B cell (primary cell): ENCODE results near the gene TMEM108. TPM values are rescaled to one million over a fixed set of nuclear protein-coding genes. Genes with fewer than 3 reads are reported as not detected.

Experiments
- ATAC-seq: fragments of 200-7000 bp; cut with Tn5 transposase; one replicate; pipeline ENCODE4 v1.10.0; 2021; ENCODE audit warnings: low read depth, mild to moderate bottlenecking, moderate number of reproducible peaks, moderate library complexity
- CTCF ChIA-PET: fragments of 350-600 bp; sonication (Branson Sonifier 250); formaldehyde crosslinking; loops from one replicate; lab custom pipeline; 2021; ENCODE audit warnings: antibody characterized with exemption, inconsistent platforms; lab: Charles Lee
- POLR2A ChIA-PET: fragments of 350-600 bp; sonication (Branson Sonifier 250); formaldehyde crosslinking; loops from one replicate; lab custom pipeline; 2021; ENCODE audit warnings: antibody characterized with exemption; lab: Charles Lee
- DNase-seq: peaks from one replicate; pipeline ENCODE4 v3.0.0; 2013
- H2AFZ ChIP-seq: 2 replicates; pipeline ENCODE4 v1.6.1; 2012; ENCODE audit warnings: mild to moderate bottlenecking, low read depth, low read length; ENCODE audit not compliant: insufficient read depth, poor library complexity, severe bottlenecking
- H3K27ac ChIP-seq, 2 donors: 1 replicate in 1 of 2; 2 replicates in 1 of 2; pipeline ENCODE4 v1.5.1; 2012 to 2013; ENCODE audit warnings: low read length in 2 of 2, mild to moderate bottlenecking in 2 of 2, moderate library complexity in 1 of 2
- H3K27me3 ChIP-seq, 4 experiments: fragments of 200-600 bp in 1 of 4; sonication (generic) in 1 of 4; replicated peaks in 1 of 4; 1 replicate in 2 of 4; 2 replicates in 2 of 4; pipeline versions ENCODE4 v1.6.1 to v1.7.0; 2013 to 2016; ENCODE audit warnings: low read length in 3 of 4, mild to moderate bottlenecking in 2 of 4, mixed read lengths in 1 of 4, moderate library complexity in 1 of 4; ENCODE audit not compliant: insufficient read depth in 4 of 4, control insufficient read depth in 3 of 4; ENCODE audit errors: control extremely low read depth in 1 of 4
- H3K36me3 ChIP-seq, 2 experiments: replicated peaks in 1 of 2; 1 replicate in 1 of 2; 2 replicates in 1 of 2; pipeline versions ENCODE4 v1.6.1 to v1.7.1; 2013; ENCODE audit warnings: low read length in 1 of 2; ENCODE audit not compliant: insufficient read depth in 2 of 2, control insufficient read depth in 1 of 2; ENCODE audit errors: control extremely low read depth in 1 of 2, extremely low read depth in 1 of 2
- H3K4me1 ChIP-seq, 2 donors: fragments of 200-600 bp in 1 of 2; sonication (generic) in 1 of 2; 1 replicate in 1 of 2; 2 replicates in 1 of 2; pipeline versions ENCODE4 v1.5.1 to v1.6.1; 2013 to 2017; ENCODE audit warnings: low read length in 2 of 2; ENCODE audit not compliant: control insufficient read depth in 2 of 2, insufficient read depth in 2 of 2
- H3K4me2 ChIP-seq: replicated peaks from 2 replicates; pipeline ENCODE3; 2012; ENCODE audit warnings: mild to moderate bottlenecking, low read depth, low read length; ENCODE audit not compliant: poor library complexity, severe bottlenecking
- H3K4me3 ChIP-seq, 5 experiments: fragments of 200-600 bp in 1 of 5; sonication (generic) in 1 of 5; 1 replicate in 3 of 5; 2 replicates in 2 of 5; pipeline versions ENCODE4 v1.5.1 to v1.7.0; 2011 to 2016; ENCODE audit warnings: low read length in 4 of 5, mild to moderate bottlenecking in 4 of 5, low read depth in 2 of 5, control low read depth in 1 of 5, moderate library complexity in 1 of 5; ENCODE audit not compliant: insufficient read depth in 1 of 5; ENCODE audit errors: control extremely low read depth in 1 of 5, extremely low read depth in 1 of 5
- H3K79me2 ChIP-seq: fragments of 200-600 bp; sonication (generic); one replicate; pipeline ENCODE4 v1.6.0; 2016; ENCODE audit warnings: low read length; ENCODE audit not compliant: control insufficient read depth, insufficient read depth
- H3K9ac ChIP-seq: fragments of 200-600 bp; sonication (generic); 2 replicates; pipeline ENCODE4 v1.6.1; 2017; ENCODE audit warnings: mild to moderate bottlenecking, low read length, moderate library complexity
- H3K9me3 ChIP-seq, 3 donors: one replicate each; pipeline versions ENCODE4 v1.6.1 to v1.7.1; 2013; ENCODE audit warnings: low read length in 2 of 3; ENCODE audit not compliant: control insufficient read depth in 2 of 3, insufficient read depth in 1 of 3; ENCODE audit errors: control extremely low read depth in 1 of 3
- H4K20me1 ChIP-seq: 2 replicates; pipeline ENCODE4 v1.6.0; 2012; ENCODE audit warnings: mild to moderate bottlenecking, low read length; ENCODE audit not compliant: insufficient read depth, control insufficient read depth, poor library complexity, severe bottlenecking
- H3K27ac Mint-ChIP-seq: one replicate; pipeline ENCODE4 v1.8.0; 2021; ENCODE audit warnings: mixed read lengths
- H3K27me3 Mint-ChIP-seq: one replicate; pipeline ENCODE4 v1.8.0; 2021; ENCODE audit warnings: mixed read lengths
- H3K4me1 Mint-ChIP-seq: one replicate; pipeline ENCODE4 v1.8.0; 2021; ENCODE audit warnings: mixed read lengths
- H3K4me3 Mint-ChIP-seq: one replicate; pipeline ENCODE4 v1.8.0; 2021; ENCODE audit warnings: mixed read lengths
- H3K9me3 Mint-ChIP-seq: one replicate; pipeline ENCODE4 v1.8.0; 2022; ENCODE audit warnings: mixed read lengths; ENCODE audit not compliant: insufficient read depth
- CTCF ChIP-seq: fragments of 200-600 bp; IDR thresholded peaks from one replicate; pipeline ENCODE4 v1.8.0; 2022; ENCODE audit warnings: antibody characterized with exemption, mild to moderate bottlenecking
- EZH2 ChIP-seq: IDR thresholded peaks from 2 replicates; pipeline ENCODE4 v1.6.1; 2012; ENCODE audit warnings: borderline replicate concordance, low read depth, mild to moderate bottlenecking, moderate library complexity, low read length; ENCODE audit not compliant: insufficient read depth, poor library complexity, severe bottlenecking
- WGBS: methylation state at CpG from one replicate; pipeline ENCODE4 v1.1.5; 2013; ENCODE audit warnings: missing lambda C conversion rate; ENCODE audit not compliant: insufficient coverage; 5-methylcytosine and 5-hydroxymethylcytosine counted together
- intact Hi-C: fragments of 100-400 bp; cut with micrococcal nuclease; formaldehyde crosslinking; loops from one replicate; pipeline ENCODE4 v1.10.0; 2022
- polyA plus RNA-seq: library from polyadenylated mRNA; depleted of rRNA; stranded (reverse); fragments of >200 nt; gene quantifications from 2 replicates; pipeline ENCODE4 v1.2.3, GENCODE V29; 2012
- total RNA-seq, 2 donors: library from RNA; stranded (reverse); fragments of 120-200 nt in 1 of 2; gene quantifications; 1 replicate in 1 of 2; 2 replicates in 1 of 2; pipeline versions ENCODE4 v1.2.3 to v1.2.4, GENCODE V29; 2013 to 2022

TMEM108 gene
- total and polyA plus RNA-seq, 2 donors (not counting 1 experiment from before 2014, with no cell fraction given) = not detected

DNA sequence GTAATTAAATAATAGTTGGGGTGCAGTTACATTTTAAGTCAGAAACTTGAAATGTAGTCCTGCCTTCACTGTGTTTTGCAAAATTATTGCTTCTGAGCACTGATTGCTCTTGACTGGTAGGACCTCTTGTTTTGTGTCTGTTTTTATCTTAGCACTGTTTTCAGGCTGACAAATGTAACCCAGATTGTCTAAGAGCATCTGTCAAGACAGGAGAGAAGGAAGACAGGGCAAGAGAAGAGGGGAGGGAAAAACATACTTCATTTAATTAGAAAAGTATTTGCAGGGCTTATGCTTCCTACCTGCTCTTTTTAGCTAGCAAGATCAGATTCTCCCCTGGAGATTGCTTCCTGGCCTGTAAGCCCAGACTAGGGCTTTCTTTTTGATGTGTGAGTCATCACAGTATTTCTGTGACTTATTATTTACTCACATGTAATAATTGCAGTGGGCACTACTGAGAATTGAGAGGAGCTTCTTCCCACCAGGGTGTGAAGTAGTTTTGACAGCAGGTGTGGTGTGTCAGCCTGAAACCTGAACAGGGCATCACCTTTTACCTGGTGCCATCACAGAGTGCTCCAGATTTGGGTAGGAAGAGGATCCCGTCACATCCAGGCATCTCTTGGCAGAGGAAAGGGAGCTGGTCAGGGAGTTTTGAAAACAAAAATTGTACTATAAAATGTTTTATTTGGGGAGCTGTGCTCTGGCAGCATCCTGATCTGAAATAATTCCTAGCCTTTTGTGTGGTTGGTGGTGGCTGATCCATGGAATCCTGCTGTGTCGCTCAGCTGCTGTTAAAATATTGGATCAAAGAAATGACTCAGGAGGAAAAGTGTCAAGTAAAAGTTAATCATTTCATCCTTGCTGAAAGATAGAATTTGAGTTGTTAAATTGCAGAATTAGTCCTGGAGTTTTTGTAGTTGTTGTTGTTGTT is 98.2 kb downstream of the TMEM108 start:
- no peak overlapping the region for H3K27ac ChIP-seq
- no peaks in the 10 kb centered on the region for H3K9me3 ChIP-seq
- H2AFZ ChIP-seq = no peak overlapping the region
- H3K9ac ChIP-seq = no peak overlapping the region
- H3K4me3 ChIP-seq = no peak overlapping the region
- DNase-seq = no peak
- Mint-ChIP-seq H3K27me3 (peaks cover 12% of the 10 kb centered on the region), H3K9me3 (no peaks in the 10 kb centered on the region), H3K27ac (no peak overlapping the region), H3K4me1 (no peaks in the 10 kb centered on the region), H3K4me3 (no peak overlapping the region)
- H3K27me3 ChIP-seq = peaks cover 0 to 5% (median 2%) of the 10 kb centered on the region in 4 experiments
- H3K4me1 ChIP-seq = no peaks in the 10 kb centered on the region
- H3K4me2 ChIP-seq = no peak overlapping the region
- no peaks in the 10 kb centered on the region for H4K20me1 ChIP-seq
- ChIA-PET CTCF (no interaction called here), POLR2A (no interaction called here)
- H3K79me2 ChIP-seq = no peaks in the 10 kb centered on the region
- intact Hi-C loops = no loop called here
- no peak for TF ChIP-seq CTCF
- no peak for TF ChIP-seq EZH2
- ATAC-seq = no peak
- no peaks in the 10 kb centered on the region for H3K36me3 ChIP-seq
- WGBS = 89% methylated on average over 1 of the region's 2 CpGs
